ENCODE results near the gene HSH2D. TPM values are rescaled to one million over a fixed set of nuclear protein-coding genes. Genes with fewer than 3 reads are reported as not detected.

The HSH2D gene
- total RNA-seq, 1 donor from 2014 or later = not detected

- Mint-ChIP-seq H3K27me3 (ENCODE audit: low read depth, unreplicated experiment) (peaks cover 27% of the 10 kb centered on the region), H3K4me1 (ENCODE audit: low read depth, unreplicated experiment) (peaks cover 6% of the 10 kb centered on the region), H3K27ac (ENCODE audit: unreplicated experiment) (no peak overlapping the region), H3K4me3 (ENCODE audit: unreplicated experiment) (no peak overlapping the region), H3K36me3 (ENCODE audit: low read depth, unreplicated experiment) (no peaks in the 10 kb centered on the region), H3K9me3 (ENCODE audit: unreplicated experiment) (no peaks in the 10 kb centered on the region)
- FAIRE-seq (no peak), DNase-seq (ENCODE audit: low read depth) (no peak)
- Histone ChIP-seq H3K4me3 (ENCODE audit: insufficient read depth, low read depth, low read length) (no peak overlapping the region), H3K36me3 (ENCODE audit: insufficient read depth, low read length) (no peaks in the 10 kb centered on the region), H3K27ac (ENCODE audit: low read depth, low read length) (no peak overlapping the region), H3K79me2 (ENCODE audit: insufficient read depth, low read length) (no peaks in the 10 kb centered on the region), H4K20me1 (ENCODE audit: insufficient read depth, low read length) (no peaks in the 10 kb centered on the region), H2AFZ (ENCODE audit: low read depth, low read length) (no peak overlapping the region), H3K4me1 (ENCODE audit: insufficient read depth, low read length) (peaks cover 8% of the 10 kb centered on the region), H3K27me3 (ENCODE audit: insufficient read depth, low read length) (no peaks in the 10 kb centered on the region), H3K4me2 (ENCODE audit: low read length) (no peak overlapping the region), H3K9me3 (ENCODE audit: insufficient read depth, low read depth, low read length) (no peaks in the 10 kb centered on the region), H3K9ac (ENCODE audit: low read length) (no peak overlapping the region)
- TF ChIP-seq, protein P1, sequence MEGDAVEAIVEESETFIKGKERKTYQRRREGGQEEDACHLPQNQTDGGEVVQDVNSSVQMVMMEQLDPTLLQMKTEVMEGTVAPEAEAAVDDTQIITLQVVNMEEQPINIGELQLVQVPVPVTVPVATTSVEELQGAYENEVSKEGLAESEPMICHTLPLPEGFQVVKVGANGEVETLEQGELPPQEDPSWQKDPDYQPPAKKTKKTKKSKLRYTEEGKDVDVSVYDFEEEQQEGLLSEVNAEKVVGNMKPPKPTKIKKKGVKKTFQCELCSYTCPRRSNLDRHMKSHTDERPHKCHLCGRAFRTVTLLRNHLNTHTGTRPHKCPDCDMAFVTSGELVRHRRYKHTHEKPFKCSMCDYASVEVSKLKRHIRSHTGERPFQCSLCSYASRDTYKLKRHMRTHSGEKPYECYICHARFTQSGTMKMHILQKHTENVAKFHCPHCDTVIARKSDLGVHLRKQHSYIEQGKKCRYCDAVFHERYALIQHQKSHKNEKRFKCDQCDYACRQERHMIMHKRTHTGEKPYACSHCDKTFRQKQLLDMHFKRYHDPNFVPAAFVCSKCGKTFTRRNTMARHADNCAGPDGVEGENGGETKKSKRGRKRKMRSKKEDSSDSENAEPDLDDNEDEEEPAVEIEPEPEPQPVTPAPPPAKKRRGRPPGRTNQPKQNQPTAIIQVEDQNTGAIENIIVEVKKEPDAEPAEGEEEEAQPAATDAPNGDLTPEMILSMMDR (IDR thresholded peaks at IDR 0.05; ENCODE audit: insufficient read depth, low read depth, low read length) = no peak
Measured at GRCh38 chr19:16156904-16157303, 13.4 kb downstream of the HSH2D start.

DNA sequence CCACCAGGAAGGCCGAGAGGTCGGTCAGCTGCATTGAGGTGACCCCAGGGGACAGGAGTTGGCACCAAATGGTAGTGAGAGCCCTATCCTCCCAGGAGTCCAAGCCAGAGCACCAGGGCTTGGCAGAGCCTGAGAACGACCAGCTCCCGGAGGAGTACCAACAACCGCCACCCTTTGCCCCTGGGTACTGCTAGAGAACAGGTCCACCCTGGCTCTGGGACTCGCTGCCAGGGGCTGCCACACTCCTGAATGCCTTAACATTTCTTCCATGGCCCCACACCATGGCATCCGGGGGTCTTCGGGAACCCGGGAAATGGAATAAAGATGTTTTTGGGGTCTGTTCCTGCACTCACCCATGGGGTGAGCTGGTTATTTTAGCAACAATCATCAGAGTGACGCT is 14.1 kb downstream of the HSH2D start:
- H3K27ac ChIP-seq (ENCODE audit: low read depth, low read length) = no peak overlapping the region
- DNase-seq (ENCODE audit: low read depth) (no peak), FAIRE-seq (no peak)
- Mint-ChIP-seq H3K9me3 (ENCODE audit: unreplicated experiment) (no peaks in the 10 kb centered on the region), H3K36me3 (ENCODE audit: low read depth, unreplicated experiment) (no peaks in the 10 kb centered on the region), H3K4me3 (ENCODE audit: unreplicated experiment) (no peak overlapping the region), H3K27ac (ENCODE audit: unreplicated experiment) (no peak overlapping the region), H3K4me1 (ENCODE audit: low read depth, unreplicated experiment) (peaks cover 6% of the 10 kb centered on the region), H3K27me3 (ENCODE audit: low read depth, unreplicated experiment) (peaks cover 27% of the 10 kb centered on the region)
- H4K20me1 ChIP-seq (ENCODE audit: insufficient read depth, low read length) = no peaks in the 10 kb centered on the region
- H3K4me1 ChIP-seq (ENCODE audit: insufficient read depth, low read length) = peaks cover 8% of the 10 kb centered on the region
- TF ChIP-seq, protein P1 (IDR thresholded peaks at IDR 0.05; ENCODE audit: insufficient read depth, low read depth, low read length) = no peak
- no peak for TF ChIP-seq EZH2 (IDR thresholded peaks at IDR 0.05; ENCODE audit: insufficient read depth, low read length)
- no peak overlapping the region for H3K4me3 ChIP-seq (ENCODE audit: insufficient read depth, low read depth, low read length)
- H3K36me3 ChIP-seq (ENCODE audit: insufficient read depth, low read length) = no peaks in the 10 kb centered on the region
- H2AFZ ChIP-seq (ENCODE audit: low read depth, low read length) = no peak overlapping the region
- no peaks in the 10 kb centered on the region for H3K9me3 ChIP-seq (ENCODE audit: insufficient read depth, low read depth, low read length)
- H3K4me2 ChIP-seq (ENCODE audit: low read length) = no peak overlapping the region
- no peak overlapping the region for H3K9ac ChIP-seq (ENCODE audit: low read length)
- no peaks in the 10 kb centered on the region for H3K79me2 ChIP-seq (ENCODE audit: insufficient read depth, low read length)
- H3K27me3 ChIP-seq (ENCODE audit: insufficient read depth, low read length) = no peaks in the 10 kb centered on the region

DNA sequence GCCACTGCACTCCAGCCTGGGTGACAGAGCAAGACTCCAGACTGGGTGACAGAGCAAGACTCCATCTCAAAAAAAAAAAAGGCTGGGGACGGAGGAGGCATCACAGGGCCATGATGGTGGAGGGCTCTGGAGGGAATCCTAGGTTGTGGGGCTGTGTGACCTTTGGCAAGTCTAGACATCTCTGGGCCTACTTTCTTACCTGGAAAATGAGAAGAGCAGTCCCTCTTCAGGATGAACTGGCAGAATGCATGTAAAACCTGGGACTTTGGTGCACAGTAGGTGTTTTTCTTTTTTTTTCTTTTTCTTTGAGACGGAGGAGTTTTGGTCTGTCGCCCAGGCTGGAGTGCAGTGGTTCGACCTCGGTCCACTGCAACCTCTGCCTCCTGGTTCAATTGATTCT is 16.2 kb downstream of the HSH2D start:
- Mint-ChIP-seq H3K27me3 (ENCODE audit: low read depth, unreplicated experiment) (peaks cover 26% of the 10 kb centered on the region), H3K9me3 (ENCODE audit: unreplicated experiment) (no peaks in the 10 kb centered on the region), H3K27ac (ENCODE audit: unreplicated experiment) (no peak overlapping the region), H3K36me3 (ENCODE audit: low read depth, unreplicated experiment) (no peaks in the 10 kb centered on the region), H3K4me1 (ENCODE audit: low read depth, unreplicated experiment) (peaks cover 6% of the 10 kb centered on the region), H3K4me3 (ENCODE audit: unreplicated experiment) (no peak overlapping the region)
- FAIRE-seq (no peak), DNase-seq (ENCODE audit: low read depth) (no peak)
- no peak overlapping the region for H3K4me2 ChIP-seq (ENCODE audit: low read length)
- no peak overlapping the region for H3K9ac ChIP-seq (ENCODE audit: low read length)
- no peak overlapping the region for H3K27ac ChIP-seq (ENCODE audit: low read depth, low read length)
- no peaks in the 10 kb centered on the region for H3K36me3 ChIP-seq (ENCODE audit: insufficient read depth, low read length)
- no peak overlapping the region for H2AFZ ChIP-seq (ENCODE audit: low read depth, low read length)
- TF ChIP-seq, protein P1 (IDR thresholded peaks at IDR 0.05; ENCODE audit: insufficient read depth, low read depth, low read length) = no peak
- no peak for TF ChIP-seq EZH2 (IDR thresholded peaks at IDR 0.05; ENCODE audit: insufficient read depth, low read length)
- H3K27me3 ChIP-seq (ENCODE audit: insufficient read depth, low read length) = no peaks in the 10 kb centered on the region
- no peaks in the 10 kb centered on the region for H3K9me3 ChIP-seq (ENCODE audit: insufficient read depth, low read depth, low read length)
- H3K4me3 ChIP-seq (ENCODE audit: insufficient read depth, low read depth, low read length) = no peak overlapping the region
- peaks cover 8% of the 10 kb centered on the region for H3K4me1 ChIP-seq (ENCODE audit: insufficient read depth, low read length)
- H3K79me2 ChIP-seq (ENCODE audit: insufficient read depth, low read length) = no peaks in the 10 kb centered on the region
- no peaks in the 10 kb centered on the region for H4K20me1 ChIP-seq (ENCODE audit: insufficient read depth, low read length)

Data from astrocyte (in vitro differentiated cells and primary cell).